Nephron (organoid): ENCODE measurements around the gene GYPC.

Source experiments
- H3K27ac Mint-ChIP-seq, 3 experiments: 2 replicates each; pipeline ENCODE4 v1.8.0; 2020; ENCODE audit warnings: mixed read lengths in 3 of 3, mild to moderate bottlenecking in 2 of 3, moderate library complexity in 1 of 3
- H3K27me3 Mint-ChIP-seq: 2 replicates; pipeline ENCODE4 v1.8.0; 2021; ENCODE audit warnings: low read depth, mild to moderate bottlenecking, moderate library complexity, mixed read lengths
- H3K36me3 Mint-ChIP-seq: 2 replicates; pipeline ENCODE4 v1.8.0; 2020; ENCODE audit warnings: low read depth, mixed read lengths
- H3K4me1 Mint-ChIP-seq: 2 replicates; pipeline ENCODE4 v1.8.0; 2020; ENCODE audit warnings: mixed read lengths
- H3K4me3 Mint-ChIP-seq, 3 experiments: 2 replicates each; pipeline ENCODE4 v1.8.0; 2020; ENCODE audit warnings: mild to moderate bottlenecking in 3 of 3, mixed read lengths in 3 of 3, moderate library complexity in 2 of 3
- H3K9me3 Mint-ChIP-seq: 2 replicates; pipeline ENCODE4 v1.8.0; 2020; ENCODE audit warnings: mixed read lengths
- TF ChIP-seq, protein P1 (sequence below), 3 experiments: fragments of 200-600 bp; sonication (generic); IDR thresholded peaks; one replicate each; pipeline ENCODE4 v1.5.0; 2021; ENCODE audit warnings: antibody characterized with exemption in 3 of 3; ENCODE audit not compliant: unreplicated experiment in 3 of 3

Gene GYPC

DNA sequence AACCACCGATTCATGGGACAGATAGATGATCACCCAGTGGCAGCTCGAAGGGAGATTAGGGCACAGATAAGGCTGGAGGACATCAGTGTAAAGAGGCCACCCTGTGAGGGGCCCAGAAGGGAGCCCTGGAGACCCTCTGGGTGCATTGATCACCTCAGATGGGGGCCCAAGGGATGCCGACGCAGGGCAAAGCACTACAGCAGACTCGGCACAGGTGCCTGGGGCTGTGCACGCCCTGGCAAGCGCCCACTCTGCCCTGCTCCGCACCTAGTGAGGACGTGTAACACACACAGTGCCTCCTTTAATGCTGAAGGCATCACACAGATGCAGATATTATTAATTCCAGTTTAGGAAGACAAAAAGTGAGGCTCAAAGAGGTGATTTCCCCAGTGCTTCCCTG is 9.5 kb downstream of the GYPC start:
- peaks cover 11% of the 10 kb centered on the region for H3K27me3 Mint-ChIP-seq
- H3K4me1 Mint-ChIP-seq = peaks cover 80% of the 10 kb centered on the region
- TF ChIP-seq, protein P1, sequence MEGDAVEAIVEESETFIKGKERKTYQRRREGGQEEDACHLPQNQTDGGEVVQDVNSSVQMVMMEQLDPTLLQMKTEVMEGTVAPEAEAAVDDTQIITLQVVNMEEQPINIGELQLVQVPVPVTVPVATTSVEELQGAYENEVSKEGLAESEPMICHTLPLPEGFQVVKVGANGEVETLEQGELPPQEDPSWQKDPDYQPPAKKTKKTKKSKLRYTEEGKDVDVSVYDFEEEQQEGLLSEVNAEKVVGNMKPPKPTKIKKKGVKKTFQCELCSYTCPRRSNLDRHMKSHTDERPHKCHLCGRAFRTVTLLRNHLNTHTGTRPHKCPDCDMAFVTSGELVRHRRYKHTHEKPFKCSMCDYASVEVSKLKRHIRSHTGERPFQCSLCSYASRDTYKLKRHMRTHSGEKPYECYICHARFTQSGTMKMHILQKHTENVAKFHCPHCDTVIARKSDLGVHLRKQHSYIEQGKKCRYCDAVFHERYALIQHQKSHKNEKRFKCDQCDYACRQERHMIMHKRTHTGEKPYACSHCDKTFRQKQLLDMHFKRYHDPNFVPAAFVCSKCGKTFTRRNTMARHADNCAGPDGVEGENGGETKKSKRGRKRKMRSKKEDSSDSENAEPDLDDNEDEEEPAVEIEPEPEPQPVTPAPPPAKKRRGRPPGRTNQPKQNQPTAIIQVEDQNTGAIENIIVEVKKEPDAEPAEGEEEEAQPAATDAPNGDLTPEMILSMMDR (IDR thresholded peaks at IDR 0.05; ENCODE audit: unreplicated experiment in 3 of 3) = no peak
- peak overlapping the region; percentile 27 to 79 (median 60) for H3K27ac Mint-ChIP-seq
- peaks cover 10% of the 10 kb centered on the region for H3K36me3 Mint-ChIP-seq
- no peak overlapping the region for H3K4me3 Mint-ChIP-seq
- no peaks in the 10 kb centered on the region for H3K9me3 Mint-ChIP-seq

DNA sequence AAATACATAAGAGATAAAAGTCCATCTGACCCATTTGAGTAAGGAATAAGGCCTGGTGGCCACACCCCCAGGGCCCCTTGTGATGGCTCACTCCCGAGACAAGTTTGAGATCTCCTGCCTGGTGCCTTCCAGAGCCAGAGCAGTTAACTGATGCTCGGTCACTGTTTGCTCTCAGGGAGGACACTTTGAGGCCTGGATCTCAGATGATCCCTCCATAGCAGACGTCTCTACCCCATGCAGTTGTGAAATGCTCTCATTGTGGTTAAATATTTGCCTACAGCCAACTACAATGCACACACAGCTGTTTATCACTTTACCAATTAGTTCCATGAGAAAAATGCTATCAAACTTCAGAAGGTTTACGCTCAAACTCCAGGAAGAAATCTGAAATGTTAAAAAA is 12.3 kb downstream of the GYPC start:
- no peaks in the 10 kb centered on the region for H3K9me3 Mint-ChIP-seq
- no peak overlapping the region for H3K27ac Mint-ChIP-seq
- peaks cover 12% of the 10 kb centered on the region for H3K36me3 Mint-ChIP-seq
- H3K4me1 Mint-ChIP-seq = peaks cover 63% of the 10 kb centered on the region
- H3K4me3 Mint-ChIP-seq = no peak overlapping the region
- peaks cover 6% of the 10 kb centered on the region for H3K27me3 Mint-ChIP-seq
- TF ChIP-seq, protein P1 (IDR thresholded peaks at IDR 0.05; ENCODE audit: unreplicated experiment in 3 of 3) = no peak

DNA sequence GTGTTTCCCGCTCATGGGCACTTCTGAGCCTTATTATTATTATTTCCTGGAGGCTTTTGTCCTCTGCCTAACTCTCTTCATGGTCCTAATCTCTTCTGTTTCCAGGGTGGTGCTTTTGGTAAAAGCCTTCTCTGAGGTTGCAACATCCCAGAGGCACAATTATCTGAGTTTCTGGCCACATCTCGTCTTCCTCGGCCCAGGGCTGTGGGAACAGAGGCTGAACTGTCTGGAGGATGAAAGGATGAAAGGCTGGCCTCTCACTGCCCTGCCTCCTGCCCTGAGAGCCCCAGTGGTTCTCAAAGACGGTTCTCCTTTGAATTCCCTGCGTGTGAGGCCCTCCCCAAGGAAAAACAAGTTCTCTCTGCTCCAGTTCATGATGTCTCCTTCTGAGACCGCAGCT is 13.8 kb downstream of the GYPC start:
- Mint-ChIP-seq H3K27me3 (no peaks in the 10 kb centered on the region), H3K4me3 (no peak overlapping the region), H3K27ac (peak overlapping the region in 1 of 3 experiments; percentile 50), H3K36me3 (peaks cover 19% of the 10 kb centered on the region), H3K4me1 (peaks cover 52% of the 10 kb centered on the region), H3K9me3 (peaks cover 5% of the 10 kb centered on the region)
- TF ChIP-seq, protein P1 (IDR thresholded peaks at IDR 0.05; ENCODE audit: unreplicated experiment in 3 of 3) = no peak

DNA sequence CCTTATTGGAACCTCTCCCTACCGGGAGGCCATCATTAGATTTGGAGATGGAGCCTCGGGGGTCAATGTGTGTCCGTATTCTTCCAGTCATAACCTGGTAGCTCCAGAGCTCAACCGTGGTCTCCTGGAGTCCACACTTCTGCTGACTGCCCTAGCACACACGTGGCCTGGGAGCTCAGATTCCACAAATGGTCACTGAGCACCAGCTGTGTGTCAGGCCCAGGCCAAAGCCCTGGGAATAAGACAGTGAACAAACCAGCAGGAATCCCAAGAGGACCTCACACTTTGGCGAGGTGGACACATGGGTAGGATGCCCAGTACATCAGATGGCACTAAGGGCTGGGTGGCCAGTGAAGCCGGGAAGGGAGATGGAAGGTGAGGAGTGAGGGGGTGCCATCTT is 15.5 kb downstream of the GYPC start:
- Mint-ChIP-seq H3K27me3 (no peaks in the 10 kb centered on the region), H3K36me3 (peaks cover 33% of the 10 kb centered on the region), H3K4me1 (peaks cover 37% of the 10 kb centered on the region), H3K9me3 (peaks cover 18% of the 10 kb centered on the region), H3K4me3 (no peak overlapping the region), H3K27ac (no peak overlapping the region)
- TF ChIP-seq, protein P1 (IDR thresholded peaks at IDR 0.05; ENCODE audit: unreplicated experiment in 3 of 3) = no peak

DNA sequence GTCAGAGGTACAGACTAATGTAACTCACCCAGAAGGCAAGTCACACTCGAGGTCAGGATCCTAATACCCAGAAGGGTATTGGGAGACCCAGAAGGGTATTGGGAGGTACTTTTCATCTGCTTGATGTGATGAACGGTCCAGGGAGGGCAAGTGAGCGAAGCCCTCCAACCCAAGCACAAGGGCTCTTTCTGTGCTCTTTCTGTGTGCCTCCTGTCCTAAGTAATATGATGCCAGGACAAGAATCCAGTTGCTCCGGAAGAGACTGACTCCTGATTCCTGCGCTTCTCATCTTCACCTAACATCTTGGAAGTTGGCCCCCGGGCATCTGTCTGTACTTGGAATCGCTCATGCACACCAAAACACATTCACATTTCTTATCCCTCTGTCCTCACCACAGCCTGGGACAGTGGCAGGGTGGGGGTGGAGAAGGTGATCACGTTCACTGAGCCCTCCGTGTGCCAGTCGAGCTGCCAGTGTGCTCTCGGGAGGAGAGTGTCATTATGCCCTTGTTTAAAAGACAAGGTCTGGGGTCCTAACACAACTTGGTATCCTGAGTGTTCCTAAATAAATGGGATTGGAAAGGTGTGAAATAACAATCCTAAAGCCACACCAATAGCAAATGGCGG is 17.1 kb downstream of the GYPC start:
- H3K36me3 Mint-ChIP-seq = peaks cover 37% of the 10 kb centered on the region
- H3K9me3 Mint-ChIP-seq = peaks cover 21% of the 10 kb centered on the region
- peaks cover 23% of the 10 kb centered on the region for H3K4me1 Mint-ChIP-seq
- no peaks in the 10 kb centered on the region for H3K27me3 Mint-ChIP-seq
- TF ChIP-seq, protein P1 (IDR thresholded peaks at IDR 0.05; ENCODE audit: unreplicated experiment in 3 of 3) = no peak
- H3K4me3 Mint-ChIP-seq = no peak overlapping the region
- no peak overlapping the region for H3K27ac Mint-ChIP-seq

DNA sequence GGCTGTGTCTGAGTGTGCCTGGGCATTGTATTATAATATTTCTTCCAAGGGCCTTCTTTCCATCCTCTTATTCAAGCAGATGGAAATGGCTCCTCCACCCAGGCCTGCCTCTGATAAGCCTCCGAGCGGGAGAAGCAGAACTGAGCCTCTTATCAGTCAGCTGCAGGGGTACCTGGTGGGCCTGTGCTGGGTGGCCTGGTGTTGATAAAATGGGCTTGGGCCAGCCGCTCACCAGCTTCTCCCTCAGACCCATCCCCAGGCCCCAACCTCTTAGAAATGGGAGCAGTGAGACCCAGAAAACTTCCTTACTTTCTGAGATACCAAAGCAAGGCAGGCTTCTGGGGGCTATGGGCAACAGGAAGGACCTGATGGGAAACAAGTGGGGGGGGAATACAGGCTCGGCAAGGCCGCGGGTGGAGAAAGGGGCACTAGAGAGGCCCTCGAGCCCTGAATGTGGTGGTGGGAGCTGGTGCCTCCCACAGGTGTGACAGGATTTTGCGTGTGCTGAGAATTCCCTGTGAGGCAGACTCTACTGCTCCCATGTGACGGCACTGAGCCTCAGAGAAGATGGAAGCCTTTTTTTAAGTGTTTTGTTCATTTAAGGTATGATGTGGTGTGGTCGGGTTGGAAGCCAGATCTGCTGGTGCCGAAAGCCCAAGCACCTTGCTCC is 18.3 kb downstream of the GYPC start:
- H3K27ac Mint-ChIP-seq = no peak overlapping the region
- peaks cover 21% of the 10 kb centered on the region for H3K9me3 Mint-ChIP-seq
- H3K4me3 Mint-ChIP-seq = no peak overlapping the region
- H3K36me3 Mint-ChIP-seq = peaks cover 48% of the 10 kb centered on the region
- TF ChIP-seq, protein P1 (IDR thresholded peaks at IDR 0.05; ENCODE audit: unreplicated experiment in 3 of 3) = no peak
- peaks cover 14% of the 10 kb centered on the region for H3K4me1 Mint-ChIP-seq
- H3K27me3 Mint-ChIP-seq = no peaks in the 10 kb centered on the region
